NCI-H345 treated with DMSO at 0.1 percent for 48 hours (cell line): ENCODE data around the gene S100A3.

Experiments
- DNase-seq: peaks from one replicate; lab custom pipeline; 2025; ENCODE audit not compliant: unreplicated experiment; lab: John Stamatoyannopoulos, UW

S100A3 gene

GRCh38 chr1:153513023-153513422 lies 36.0 kb downstream of the S100A3 start:
- no peak for DNase-seq

- peak; percentile 89 for DNase-seq
Measured at GRCh38 chr1:153510984-153511410, 38.1 kb downstream of the S100A3 start.

- peak; percentile 65 for DNase-seq
Measured at GRCh38 chr1:153509729-153510354, 39.2 kb downstream of the S100A3 start.

GRCh38 chr1:153509036-153509435 lies 40.0 kb downstream of the S100A3 start:
- DNase-seq, result no peak

- no peak for DNase-seq
Measured at GRCh38 chr1:153507926-153508583, 41.0 kb downstream of the S100A3 start.

GRCh38 chr1:153506831-153507413 lies 42.1 kb downstream of the S100A3 start:
- DNase-seq, result no peak

GRCh38 chr1:153506386-153506785 lies 42.7 kb downstream of the S100A3 start:
- no peak for DNase-seq

- DNase-seq, result no peak
Measured at GRCh38 chr1:153505576-153505975, 43.5 kb downstream of the S100A3 start.

- DNase-seq, result no peak
Measured at GRCh38 chr1:153503766-153504165, 45.3 kb downstream of the S100A3 start.

GRCh38 chr1:153498746-153499145 lies 50.3 kb downstream of the S100A3 start:
- DNase-seq, result no peak
